ENCODE results near the gene OR10A2.

OR10A2 gene, protein sequence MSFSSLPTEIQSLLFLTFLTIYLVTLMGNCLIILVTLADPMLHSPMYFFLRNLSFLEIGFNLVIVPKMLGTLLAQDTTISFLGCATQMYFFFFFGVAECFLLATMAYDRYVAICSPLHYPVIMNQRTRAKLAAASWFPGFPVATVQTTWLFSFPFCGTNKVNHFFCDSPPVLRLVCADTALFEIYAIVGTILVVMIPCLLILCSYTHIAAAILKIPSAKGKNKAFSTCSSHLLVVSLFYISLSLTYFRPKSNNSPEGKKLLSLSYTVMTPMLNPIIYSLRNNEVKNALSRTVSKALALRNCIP

DNA sequence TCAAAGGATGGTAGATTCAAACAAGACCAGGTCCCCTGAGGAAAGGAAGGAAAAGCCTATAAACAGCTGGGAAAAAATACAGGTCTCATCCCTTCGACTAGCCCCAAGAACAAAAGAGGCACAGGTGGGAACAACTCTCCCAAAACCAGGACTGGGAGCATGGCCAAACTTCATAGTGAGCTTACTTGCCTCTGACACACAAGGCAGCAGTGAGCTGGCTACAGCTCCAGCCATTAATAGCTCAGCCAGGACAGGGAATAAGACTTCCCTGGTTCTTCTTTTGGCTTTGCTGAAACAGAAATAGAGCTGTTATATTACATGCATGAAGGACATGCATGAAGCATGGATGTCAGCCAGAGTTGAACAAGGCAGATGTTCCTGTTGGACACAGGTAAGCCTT, at the start of gene OR10A2:
OR10A2 (plus strand) TSS at position 97 of the 400 bp plus-strand sequence. CDS start 6,698 bp downstream, outside the sequence.
- in situ Hi-C loops (cut with MboI; ENCODE audit: low sequenced_read_pairs, unreplicated experiment) = no loop called here
- DNase-seq (ENCODE audit: low spot score) = no peak
- TF ChIP-seq, protein P1, sequence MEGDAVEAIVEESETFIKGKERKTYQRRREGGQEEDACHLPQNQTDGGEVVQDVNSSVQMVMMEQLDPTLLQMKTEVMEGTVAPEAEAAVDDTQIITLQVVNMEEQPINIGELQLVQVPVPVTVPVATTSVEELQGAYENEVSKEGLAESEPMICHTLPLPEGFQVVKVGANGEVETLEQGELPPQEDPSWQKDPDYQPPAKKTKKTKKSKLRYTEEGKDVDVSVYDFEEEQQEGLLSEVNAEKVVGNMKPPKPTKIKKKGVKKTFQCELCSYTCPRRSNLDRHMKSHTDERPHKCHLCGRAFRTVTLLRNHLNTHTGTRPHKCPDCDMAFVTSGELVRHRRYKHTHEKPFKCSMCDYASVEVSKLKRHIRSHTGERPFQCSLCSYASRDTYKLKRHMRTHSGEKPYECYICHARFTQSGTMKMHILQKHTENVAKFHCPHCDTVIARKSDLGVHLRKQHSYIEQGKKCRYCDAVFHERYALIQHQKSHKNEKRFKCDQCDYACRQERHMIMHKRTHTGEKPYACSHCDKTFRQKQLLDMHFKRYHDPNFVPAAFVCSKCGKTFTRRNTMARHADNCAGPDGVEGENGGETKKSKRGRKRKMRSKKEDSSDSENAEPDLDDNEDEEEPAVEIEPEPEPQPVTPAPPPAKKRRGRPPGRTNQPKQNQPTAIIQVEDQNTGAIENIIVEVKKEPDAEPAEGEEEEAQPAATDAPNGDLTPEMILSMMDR (IDR thresholded peaks at IDR 0.05; ENCODE audit: borderline replicate concordance, control extremely low read depth, extremely low read depth, insufficient read depth, missing control alignments) = no peak

DNA sequence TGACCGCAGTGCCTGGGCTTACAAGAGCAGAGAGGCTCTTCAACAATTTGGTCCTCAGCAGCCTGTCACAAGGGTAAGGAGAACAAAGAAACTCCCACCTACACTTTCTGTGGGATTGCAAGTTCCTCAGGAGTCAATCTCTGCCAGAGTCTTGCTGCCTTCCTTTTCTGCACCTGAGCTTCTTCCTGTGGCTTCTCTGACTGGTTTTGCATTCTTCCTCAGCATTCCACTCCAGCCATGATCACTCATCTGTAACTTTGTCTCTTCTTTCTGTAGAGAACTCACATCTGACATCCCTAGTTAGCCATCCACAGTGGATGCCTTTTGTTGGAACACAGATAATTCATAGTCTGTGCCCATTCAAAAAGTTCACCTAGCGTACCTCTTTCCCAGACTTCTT, 49.2 kb upstream of the OR10A2 start:
- TF ChIP-seq, protein P1 (IDR thresholded peaks at IDR 0.05; ENCODE audit: borderline replicate concordance, control extremely low read depth, extremely low read depth, insufficient read depth, missing control alignments) = no peak
- in situ Hi-C loops (cut with MboI; ENCODE audit: low sequenced_read_pairs, unreplicated experiment) = no loop called here
- DNase-seq (ENCODE audit: low spot score) = no peak

DNA sequence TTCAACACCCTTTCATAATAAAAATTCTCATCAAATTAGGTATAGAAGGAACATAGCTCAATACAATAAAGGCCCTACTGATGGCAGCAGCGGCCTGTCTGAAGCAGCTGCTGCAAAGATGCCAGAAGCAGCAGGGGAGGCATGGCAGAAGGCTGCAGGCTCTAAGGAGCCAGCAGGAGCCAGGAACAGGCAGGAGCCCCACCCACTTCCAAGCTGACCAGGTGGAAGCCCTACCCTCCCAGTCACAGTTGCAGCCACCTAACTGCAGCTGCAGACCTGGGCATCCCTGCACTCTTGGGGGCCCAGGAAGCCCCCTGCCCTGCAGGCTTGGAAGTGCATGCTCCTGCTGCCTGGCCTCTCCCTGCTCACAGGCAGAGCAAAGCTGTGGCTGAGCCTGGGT, 45.2 kb upstream of the OR10A2 start:
- DNase-seq (ENCODE audit: low spot score) = no peak
- TF ChIP-seq, protein P1 (IDR thresholded peaks at IDR 0.05; ENCODE audit: borderline replicate concordance, control extremely low read depth, extremely low read depth, insufficient read depth, missing control alignments) = no peak
- in situ Hi-C loops (cut with MboI; ENCODE audit: low sequenced_read_pairs, unreplicated experiment) = no loop called here

DNA sequence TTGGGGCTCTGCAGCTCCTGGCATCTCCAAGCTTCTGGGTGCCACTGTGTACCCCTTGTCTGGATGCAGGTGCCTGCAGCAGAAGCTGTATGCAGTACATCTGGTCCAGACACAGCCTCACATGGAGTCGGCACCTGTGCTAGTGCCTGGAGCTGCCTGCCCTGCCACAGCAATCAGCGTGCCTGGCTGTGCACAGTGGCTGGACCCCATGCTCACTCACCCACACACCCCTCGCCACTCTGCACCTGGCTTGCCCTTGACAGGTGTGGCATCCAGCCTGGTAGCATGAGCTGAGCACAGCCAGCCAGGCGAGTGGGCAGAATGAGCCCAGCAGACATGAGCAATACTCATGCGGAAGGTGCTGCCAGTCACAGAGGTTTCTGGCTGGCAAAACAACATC, 43.9 kb upstream of the OR10A2 start:
- DNase-seq (ENCODE audit: low spot score) = no peak
- TF ChIP-seq, protein P1 (IDR thresholded peaks at IDR 0.05; ENCODE audit: borderline replicate concordance, control extremely low read depth, extremely low read depth, insufficient read depth, missing control alignments) = no peak
- in situ Hi-C loops (cut with MboI; ENCODE audit: low sequenced_read_pairs, unreplicated experiment) = no loop called here

DNA sequence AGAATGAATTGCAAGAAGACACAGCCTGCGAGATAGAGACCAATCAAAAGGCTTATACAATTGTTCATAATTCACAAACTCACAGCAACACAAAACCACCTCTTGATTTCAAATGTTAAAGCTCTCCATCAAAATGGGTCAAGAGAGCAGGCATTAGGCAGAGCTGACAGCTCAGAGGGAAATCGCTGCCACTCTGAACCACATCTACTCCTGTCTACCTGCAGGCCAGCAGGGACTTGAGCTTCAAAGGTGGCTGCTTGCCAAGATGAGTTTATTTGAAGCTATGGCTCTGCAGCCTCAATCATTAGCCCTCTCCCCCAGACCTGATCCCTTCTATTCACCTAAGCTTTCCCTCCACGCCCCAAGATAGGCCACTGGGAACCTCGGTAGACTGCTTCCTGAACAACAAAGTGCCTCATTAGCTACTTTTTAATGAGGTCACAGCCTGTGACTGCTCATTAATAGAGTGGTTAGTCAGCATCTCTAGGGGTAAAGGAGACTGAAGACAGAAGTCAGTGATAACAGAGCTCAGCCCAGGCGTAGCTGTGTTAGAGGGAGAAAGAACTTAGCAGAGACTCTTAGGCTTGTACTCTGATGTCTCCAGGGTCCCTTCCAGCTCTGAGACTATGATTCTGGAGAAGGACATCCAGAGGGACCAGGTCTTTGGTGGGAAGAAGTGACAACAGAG, 38.6 kb upstream of the OR10A2 start:
- in situ Hi-C loops (cut with MboI; ENCODE audit: low sequenced_read_pairs, unreplicated experiment) = no loop called here
- TF ChIP-seq, protein P1 (IDR thresholded peaks at IDR 0.05; ENCODE audit: borderline replicate concordance, control extremely low read depth, extremely low read depth, insufficient read depth, missing control alignments) = no peak
- no peak for DNase-seq (ENCODE audit: low spot score)

DNA sequence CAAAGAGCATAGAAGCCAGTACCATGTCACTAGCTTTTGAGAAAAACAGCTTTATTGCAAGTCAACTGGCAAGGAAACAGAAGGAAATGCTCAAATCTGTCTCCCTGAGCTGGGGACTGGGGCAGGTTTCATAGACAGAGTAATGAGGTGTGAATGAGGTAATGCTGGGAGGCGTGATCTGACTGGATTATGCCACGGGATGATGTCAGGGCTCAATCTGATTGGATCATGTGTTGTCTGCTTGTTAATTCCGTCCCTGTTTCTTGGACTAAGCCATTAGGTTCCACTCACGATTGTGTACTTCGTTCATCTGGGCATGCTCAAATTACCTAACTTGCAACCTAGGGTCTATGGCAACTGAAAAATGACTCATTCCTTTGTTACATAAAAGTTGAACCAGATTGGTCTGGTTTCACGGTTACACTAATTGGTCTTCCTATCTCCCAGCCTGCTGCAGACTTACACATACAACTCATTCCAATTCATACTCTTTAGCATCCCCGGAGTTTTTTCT, 37.6 kb upstream of the OR10A2 start:
- TF ChIP-seq, protein P1 (IDR thresholded peaks at IDR 0.05; ENCODE audit: borderline replicate concordance, control extremely low read depth, extremely low read depth, insufficient read depth, missing control alignments) = no peak
- no peak for DNase-seq (ENCODE audit: low spot score)
- in situ Hi-C loops (cut with MboI; ENCODE audit: low sequenced_read_pairs, unreplicated experiment) = no loop called here
